Erythroblast (primary cell): Measurements from ENCODE around the gene PHLDA2.

Experiments
- GATA1 ChIP-seq: IDR thresholded peaks from 2 replicates; pipeline ENCODE4 v1.6.1; 2011; ENCODE audit warnings: low read depth, mild to moderate bottlenecking, control low read depth, low read length, moderate library complexity
- POLR2A ChIP-seq: IDR thresholded peaks from 2 replicates; pipeline ENCODE4 v1.6.1; 2011; ENCODE audit warnings: mild to moderate bottlenecking, low read length

DNA sequence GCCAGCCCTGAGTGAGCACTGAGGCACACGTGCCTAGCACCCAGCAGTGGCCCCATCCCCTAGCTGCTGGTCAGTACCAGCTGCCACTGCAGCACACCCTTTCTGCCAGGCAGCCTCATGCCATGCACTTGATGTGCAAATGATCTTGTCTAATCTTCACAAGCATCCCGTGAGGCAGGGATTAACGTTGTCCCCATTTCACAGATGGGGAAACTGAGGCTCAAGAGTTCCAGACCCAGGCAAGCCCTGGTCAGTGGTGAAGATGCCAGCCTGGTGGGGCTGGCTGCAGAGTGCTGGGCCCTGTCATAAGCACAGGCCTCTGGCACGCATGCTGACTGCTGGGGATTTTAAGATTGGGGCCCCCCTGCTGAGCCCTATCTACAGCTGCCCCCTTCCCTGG is 35.3 kb downstream of the PHLDA2 start:
- TF ChIP-seq POLR2A (no peak), GATA1 (no peak)
